Natural killer cell treated with Interleukin-12 subunit alpha and Interleukin-12 subunit beta and Interleukin-15 and Interleukin-18, amount 100 ng/mL, for 72 hours (primary cell): ENCODE measurements around the gene OTULIN. TPM values are rescaled to one million over a fixed set of nuclear protein-coding genes. Genes with fewer than 3 reads are reported as not detected.
A peak's percentile ranks its signal among the peaks of the same experiment; 100 is the strongest.

Experiments used
- ATAC-seq, 2 donors: fragments of 150-1000 bp; cut with Tn5 transposase in 1 of 2; sonication (Bioruptor Pico), chemical (Tn5 transposase) in 1 of 2; 2 replicates each; pipeline ENCODE4 v1.10.0; 2021
- DNase-seq: peaks from one replicate; pipeline ENCODE4 v3.0.0; 2022; ENCODE audit warnings: low spot score
- H3K27ac Mint-ChIP-seq, 2 donors: 1 replicate in 1 of 2; 2 replicates in 1 of 2; pipeline ENCODE4 v1.8.0; 2022; ENCODE audit warnings: mixed read lengths in 2 of 2, mild to moderate bottlenecking in 1 of 2, moderate library complexity in 1 of 2
- H3K27me3 Mint-ChIP-seq, 2 donors: 1 replicate in 1 of 2; 2 replicates in 1 of 2; pipeline ENCODE4 v1.8.0; 2022; ENCODE audit warnings: mixed read lengths in 2 of 2
- H3K36me3 Mint-ChIP-seq: one replicate; pipeline ENCODE4 v1.8.0; 2022; ENCODE audit warnings: mixed read lengths
- H3K4me1 Mint-ChIP-seq, 2 donors: 1 replicate in 1 of 2; 2 replicates in 1 of 2; pipeline ENCODE4 v1.8.0; 2022; ENCODE audit warnings: low read depth in 2 of 2, mixed read lengths in 2 of 2, mild to moderate bottlenecking in 1 of 2
- H3K4me3 Mint-ChIP-seq: one replicate; pipeline ENCODE4 v1.8.0; 2022; ENCODE audit warnings: mixed read lengths
- H3K9me3 Mint-ChIP-seq: 2 replicates; pipeline ENCODE4 v1.8.0; 2022; ENCODE audit warnings: mixed read lengths
- total RNA-seq, 2 donors: library from RNA; stranded (reverse); gene quantifications; one replicate each; pipeline ENCODE4 v1.2.3, GENCODE V29; 2022

The OTULIN gene
- total RNA-seq, 2 donors from 2014 or later: 111 to 135 TPM

- H3K27me3 Mint-ChIP-seq: no peaks in the 10 kb centered on the region
- H3K27ac Mint-ChIP-seq: peak overlapping the region; percentile 86 to 93
- H3K4me3 Mint-ChIP-seq: peak overlapping the region; percentile 77
- no peaks in the 10 kb centered on the region for H3K9me3 Mint-ChIP-seq
- H3K4me1 Mint-ChIP-seq: peaks cover 76 to 81% of the 10 kb centered on the region in 2 donors
- H3K36me3 Mint-ChIP-seq: peaks cover 30% of the 10 kb centered on the region
- DNase-seq: no peak
- ATAC-seq: no peak
Observed at GRCh38 chr5:14672484-14673394, 8.2 kb downstream of the OTULIN start.

DNA sequence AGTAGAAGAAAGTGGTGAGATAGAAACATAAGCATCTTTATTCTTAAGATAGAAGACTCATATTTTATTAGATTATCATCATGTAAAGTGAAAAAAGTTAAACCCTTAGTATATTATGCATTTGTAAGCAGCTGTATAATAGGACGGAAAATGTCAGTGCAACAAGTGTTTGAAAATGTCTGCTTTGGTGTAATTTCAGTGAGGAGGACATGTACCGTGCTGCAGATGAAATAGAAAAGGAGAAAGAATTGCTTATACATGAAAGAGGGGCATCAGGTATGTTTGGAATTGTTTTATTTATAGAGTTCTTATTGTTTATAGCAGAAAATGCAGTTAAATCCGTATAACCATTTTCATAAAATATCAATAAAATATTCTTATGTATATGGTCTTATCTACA is 8.9 kb downstream of the OTULIN start:
- H3K4me3 Mint-ChIP-seq: peak overlapping the region; percentile 77
- DNase-seq (no peak), ATAC-seq (no peak)
- peaks cover 29% of the 10 kb centered on the region for H3K36me3 Mint-ChIP-seq
- H3K4me1 Mint-ChIP-seq: peaks cover 76 to 81% of the 10 kb centered on the region in 2 donors
- no peaks in the 10 kb centered on the region for H3K9me3 Mint-ChIP-seq
- no peaks in the 10 kb centered on the region for H3K27me3 Mint-ChIP-seq
- peak overlapping the region; percentile 86 to 93 for H3K27ac Mint-ChIP-seq

DNA sequence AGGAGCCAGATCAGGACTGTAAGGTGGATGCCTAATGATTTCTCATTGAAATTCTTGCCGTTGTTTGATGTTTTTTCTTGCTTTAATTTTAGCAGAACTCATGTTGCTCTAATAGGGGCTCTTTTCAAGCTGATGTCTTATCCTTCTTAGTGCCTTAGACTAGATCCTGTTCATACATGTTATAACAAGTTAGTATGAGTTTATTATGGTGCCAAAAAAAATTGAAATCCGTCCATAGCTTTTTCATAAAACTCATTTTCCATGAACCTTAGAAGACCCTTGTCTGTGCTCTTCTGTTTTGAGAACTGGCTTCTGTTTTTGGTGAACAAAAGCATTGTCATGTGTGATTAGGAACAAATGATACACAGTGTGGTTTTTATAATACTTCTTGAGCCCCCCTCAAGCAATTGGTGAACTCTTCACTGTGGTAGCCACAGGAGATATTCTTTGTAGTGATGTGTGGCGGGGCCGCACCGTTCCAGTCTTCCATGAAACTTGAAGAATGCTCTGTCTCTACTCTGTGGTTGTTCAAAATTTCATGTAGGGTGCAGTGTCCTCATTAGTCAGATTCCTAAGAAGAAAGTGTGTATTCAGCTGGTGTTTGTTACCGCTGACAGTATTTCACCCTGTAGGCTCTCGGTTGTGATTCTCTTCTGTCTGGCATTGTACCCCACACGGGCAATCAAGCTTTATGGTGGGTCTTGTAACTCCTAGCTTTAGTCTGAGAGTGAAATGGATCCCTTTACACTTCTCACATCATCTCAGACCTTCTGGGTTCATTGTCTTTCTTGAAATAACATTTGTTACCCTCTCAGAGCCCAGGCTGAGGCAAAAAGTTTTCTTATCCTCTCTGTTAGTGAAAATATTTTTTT is 10.7 kb downstream of the OTULIN start:
- ATAC-seq (peak in 1 of 2 donors; percentile 25), DNase-seq (no peak)
- peak overlapping the region; percentile 89 for H3K4me3 Mint-ChIP-seq
- H3K27ac Mint-ChIP-seq: peak overlapping the region; percentile 86 to 93
- H3K27me3 Mint-ChIP-seq: no peaks in the 10 kb centered on the region
- peaks cover 30% of the 10 kb centered on the region for H3K36me3 Mint-ChIP-seq
- peaks cover 75 to 77% of the 10 kb centered on the region in 2 donors for H3K4me1 Mint-ChIP-seq
- no peaks in the 10 kb centered on the region for H3K9me3 Mint-ChIP-seq

DNA sequence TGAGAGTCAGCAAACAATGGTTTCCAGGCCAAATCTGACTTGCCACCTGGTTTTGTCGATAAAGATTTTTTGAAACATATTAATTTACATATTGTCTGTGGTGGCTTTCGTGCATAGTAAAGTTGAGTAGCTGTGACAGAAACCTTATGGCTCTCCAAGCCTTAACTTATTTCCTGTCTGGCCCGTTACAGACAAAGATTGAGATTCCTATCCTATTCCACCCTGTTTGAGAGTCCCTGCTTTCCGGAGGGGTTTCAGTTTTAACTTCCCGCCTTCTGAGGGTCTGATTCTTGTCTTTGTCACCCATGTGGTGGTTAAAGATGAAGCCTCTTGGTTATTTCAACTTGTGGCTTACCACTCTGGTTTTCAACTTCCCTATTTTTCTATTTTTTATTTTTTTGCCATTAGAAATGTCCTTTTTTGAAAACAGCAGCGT is 11.4 kb downstream of the OTULIN start:
- DNase-seq (no peak), ATAC-seq (peak; percentile 61 to 66)
- Mint-ChIP-seq H3K36me3 (peaks cover 33% of the 10 kb centered on the region), H3K27ac (peak overlapping the region; percentile 86 to 93), H3K9me3 (no peaks in the 10 kb centered on the region), H3K27me3 (no peaks in the 10 kb centered on the region), H3K4me3 (peak overlapping the region; percentile 89), H3K4me1 (peaks cover 72 to 77% of the 10 kb centered on the region in 2 donors)

DNA sequence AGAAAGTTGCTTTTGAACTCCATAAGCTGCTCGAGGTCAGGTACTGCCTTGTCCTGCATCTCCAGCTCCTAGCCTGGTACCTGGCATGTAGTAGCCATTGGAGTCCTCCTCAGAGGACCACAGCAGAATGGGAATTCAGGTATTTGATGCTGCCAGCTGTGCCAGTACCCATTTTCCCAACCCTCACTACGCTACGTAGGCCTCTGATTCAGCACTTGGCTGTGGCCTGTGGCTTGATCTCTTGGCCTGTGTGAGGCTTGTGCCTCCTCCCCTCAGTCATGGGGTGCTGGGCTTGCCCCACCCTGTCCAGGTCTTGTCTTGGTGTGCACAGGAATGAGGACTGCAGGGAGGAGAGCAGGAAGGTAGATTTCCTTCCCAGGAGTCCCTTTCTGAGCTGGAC is 11.8 kb downstream of the OTULIN start:
- peaks cover 67 to 72% of the 10 kb centered on the region in 2 donors for H3K4me1 Mint-ChIP-seq
- DNase-seq: no peak
- peak overlapping the region; percentile 89 for H3K4me3 Mint-ChIP-seq
- peak overlapping the region; percentile 86 to 93 for H3K27ac Mint-ChIP-seq
- H3K9me3 Mint-ChIP-seq: no peaks in the 10 kb centered on the region
- no peaks in the 10 kb centered on the region for H3K27me3 Mint-ChIP-seq
- H3K36me3 Mint-ChIP-seq: peaks cover 33% of the 10 kb centered on the region
- peak; percentile 81 to 87 for ATAC-seq

GRCh38 chr5:14678773-14679334 is 14.3 kb downstream of the OTULIN start:
- Mint-ChIP-seq H3K36me3 (peaks cover 30% of the 10 kb centered on the region), H3K4me3 (no peak overlapping the region), H3K27ac (peak overlapping the region in 1 of 2 donors; percentile 43), H3K27me3 (no peaks in the 10 kb centered on the region), H3K9me3 (no peaks in the 10 kb centered on the region), H3K4me1 (peaks cover 42 to 52% of the 10 kb centered on the region in 2 donors)
- DNase-seq: no peak
- ATAC-seq: no peak

- no peak overlapping the region for H3K27ac Mint-ChIP-seq
- no peak overlapping the region for H3K4me3 Mint-ChIP-seq
- no peaks in the 10 kb centered on the region for H3K27me3 Mint-ChIP-seq
- DNase-seq: no peak
- H3K36me3 Mint-ChIP-seq: peaks cover 29% of the 10 kb centered on the region
- H3K4me1 Mint-ChIP-seq: peaks cover 36 to 47% of the 10 kb centered on the region in 2 donors
- H3K9me3 Mint-ChIP-seq: no peaks in the 10 kb centered on the region
- ATAC-seq: no peak
Observed at GRCh38 chr5:14679595-14679994, 15.1 kb downstream of the OTULIN start.

DNA sequence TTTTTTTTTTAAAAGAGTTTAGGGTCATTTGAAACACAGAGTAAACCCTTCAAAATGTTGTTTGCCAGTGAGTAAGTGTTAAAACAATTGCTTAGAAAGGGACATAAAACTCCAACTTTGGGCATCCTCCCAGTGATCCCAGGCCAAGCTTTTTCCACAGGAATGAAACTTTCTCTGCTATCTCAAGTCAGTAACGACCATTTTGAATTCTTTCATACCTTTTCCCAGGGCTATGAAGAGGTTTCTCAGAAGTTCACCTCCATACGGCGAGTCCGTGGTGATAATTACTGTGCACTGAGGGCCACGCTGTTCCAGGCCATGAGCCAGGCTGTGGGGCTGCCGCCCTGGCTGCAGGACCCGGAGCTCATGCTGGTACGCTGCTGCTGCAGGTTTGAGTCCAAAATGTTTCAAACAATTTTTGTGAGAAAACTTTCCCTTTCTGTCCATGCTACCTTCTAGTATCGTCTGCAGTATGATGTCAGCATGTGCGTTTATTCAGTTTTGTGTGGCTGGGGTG is 16.8 kb downstream of the OTULIN start:
- H3K9me3 Mint-ChIP-seq: no peaks in the 10 kb centered on the region
- H3K27me3 Mint-ChIP-seq: no peaks in the 10 kb centered on the region
- no peak overlapping the region for H3K4me3 Mint-ChIP-seq
- peaks cover 36% of the 10 kb centered on the region for H3K36me3 Mint-ChIP-seq
- peaks cover 33 to 40% of the 10 kb centered on the region in 2 donors for H3K4me1 Mint-ChIP-seq
- no peak for DNase-seq
- H3K27ac Mint-ChIP-seq: no peak overlapping the region
- no peak for ATAC-seq

DNA sequence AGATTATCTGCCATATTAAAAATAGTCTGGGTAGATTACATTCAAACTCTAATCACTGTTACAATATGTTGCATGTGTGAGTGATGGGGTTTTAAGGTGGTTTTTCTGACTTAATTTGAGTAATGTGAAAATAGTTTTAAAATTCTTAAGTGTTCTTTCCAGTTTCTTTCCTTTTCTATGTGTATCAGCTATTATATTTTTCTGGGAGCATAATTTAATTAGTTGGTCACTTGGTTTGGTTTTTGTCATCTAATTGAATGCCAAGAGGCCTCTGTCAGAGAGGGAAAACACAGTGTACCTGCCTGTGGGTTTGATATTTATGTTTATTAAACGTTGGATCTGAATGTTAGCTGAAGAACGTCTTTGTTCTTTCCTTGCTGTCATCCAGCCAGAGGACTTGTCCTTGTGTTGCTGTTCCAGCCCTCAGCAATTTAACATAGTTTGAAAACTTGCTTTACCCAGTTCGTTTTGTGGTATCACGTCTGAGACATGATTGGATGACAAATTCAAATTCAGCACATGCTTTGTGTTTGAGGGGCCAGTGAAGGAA is 19.5 kb downstream of the OTULIN start:
- Mint-ChIP-seq H3K27me3 (no peaks in the 10 kb centered on the region), H3K36me3 (peaks cover 41% of the 10 kb centered on the region), H3K4me1 (peaks cover 20 to 36% of the 10 kb centered on the region in 2 donors), H3K27ac (no peak overlapping the region), H3K4me3 (no peak overlapping the region), H3K9me3 (no peaks in the 10 kb centered on the region)
- ATAC-seq (no peak), DNase-seq (no peak)

GRCh38 chr5:14684757-14685156 is 20.2 kb downstream of the OTULIN start:
- no peaks in the 10 kb centered on the region for H3K9me3 Mint-ChIP-seq
- H3K27me3 Mint-ChIP-seq: no peaks in the 10 kb centered on the region
- H3K4me3 Mint-ChIP-seq: no peak overlapping the region
- peak overlapping the region; percentile 24 to 38 for H3K27ac Mint-ChIP-seq
- DNase-seq (no peak), ATAC-seq (no peak)
- peaks cover 20 to 35% of the 10 kb centered on the region in 2 donors for H3K4me1 Mint-ChIP-seq
- H3K36me3 Mint-ChIP-seq: peaks cover 45% of the 10 kb centered on the region

GRCh38 chr5:14685757-14686156 is 21.2 kb downstream of the OTULIN start:
- Mint-ChIP-seq H3K4me3 (no peak overlapping the region), H3K36me3 (peaks cover 45% of the 10 kb centered on the region), H3K27ac (peak overlapping the region; percentile 32 to 72), H3K9me3 (no peaks in the 10 kb centered on the region), H3K27me3 (no peaks in the 10 kb centered on the region), H3K4me1 (peaks cover 14 to 30% of the 10 kb centered on the region in 2 donors)
- peak; percentile 58 to 61 for ATAC-seq
- no peak for DNase-seq

DNA sequence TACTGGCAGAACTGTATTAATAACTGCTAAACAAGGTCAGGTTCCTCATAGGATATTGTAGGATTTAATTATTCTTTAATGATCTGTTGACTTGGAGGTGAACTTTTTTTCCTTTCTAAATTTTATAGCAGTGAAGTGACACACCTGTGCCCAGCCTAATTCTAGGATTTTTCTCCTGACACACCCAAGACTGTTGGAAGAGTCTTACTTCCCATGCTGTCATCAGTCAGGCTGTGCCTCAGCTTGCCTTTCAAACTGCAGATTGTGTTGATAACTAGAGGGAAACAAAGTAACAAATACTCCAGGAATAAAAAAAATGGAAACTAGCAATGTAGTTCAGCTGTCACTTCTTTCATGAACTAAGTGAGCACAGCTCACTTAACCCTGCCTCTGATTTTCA is 22.0 kb downstream of the OTULIN start:
- DNase-seq: no peak
- no peak overlapping the region for H3K4me3 Mint-ChIP-seq
- no peak overlapping the region for H3K27ac Mint-ChIP-seq
- peaks cover 45% of the 10 kb centered on the region for H3K36me3 Mint-ChIP-seq
- no peak for ATAC-seq
- peaks cover 14 to 30% of the 10 kb centered on the region in 2 donors for H3K4me1 Mint-ChIP-seq
- H3K27me3 Mint-ChIP-seq: no peaks in the 10 kb centered on the region
- H3K9me3 Mint-ChIP-seq: no peaks in the 10 kb centered on the region

- Mint-ChIP-seq H3K9me3 (no peaks in the 10 kb centered on the region), H3K27ac (peak overlapping the region in 1 of 2 donors; percentile 39), H3K27me3 (no peaks in the 10 kb centered on the region), H3K4me1 (peaks cover 14 to 26% of the 10 kb centered on the region in 2 donors), H3K36me3 (peaks cover 45% of the 10 kb centered on the region), H3K4me3 (no peak overlapping the region)
- no peak for ATAC-seq
- no peak for DNase-seq
Observed at GRCh38 chr5:14687023-14687665, 22.6 kb downstream of the OTULIN start.
